ENCODE results near the gene SPPL2B.

GRCh38 chr19:2362970-2363300 lies 34.5 kb downstream of the SPPL2B start:
- TF ChIP-seq CTCF (IDR thresholded peaks at IDR 0.05), result no peak
- no peak for TF ChIP-seq POLR2A (IDR thresholded peaks at IDR 0.05)

All from uterus (tissue), 2 donors.